Hepatic stellate cell (primary cell): ENCODE results near the gene MAGOHB.
"Not testable (repeated sequence)": the region's sequence is repeated elsewhere in the genome, so short reads cannot be mapped to it uniquely, and the experiment has no call there.

Experiments
- DNase-seq: peaks from one replicate; pipeline ENCODE4 v3.0.0; 2011; ENCODE audit warnings: low spot score

MAGOHB gene

DNA sequence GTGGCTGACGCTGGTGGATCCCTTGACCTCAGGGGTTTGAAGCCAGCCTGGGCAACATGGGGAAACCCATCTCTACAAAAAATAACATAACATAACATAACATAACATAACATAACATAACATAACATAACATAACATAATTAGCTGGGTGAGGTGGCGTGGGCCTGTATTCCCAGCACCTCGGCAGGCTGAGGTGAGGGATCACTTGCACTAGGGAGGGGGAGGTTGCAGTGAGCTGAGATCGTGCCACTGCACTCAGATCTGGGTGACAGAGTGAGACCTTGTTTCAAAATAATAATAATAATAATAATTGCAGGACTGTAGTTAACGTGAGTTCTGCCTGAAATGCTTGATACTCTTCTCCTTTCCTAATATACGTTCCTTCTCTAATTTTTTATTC is 1.3 kb downstream of the MAGOHB start:
- DNase-seq = no peak

DNA sequence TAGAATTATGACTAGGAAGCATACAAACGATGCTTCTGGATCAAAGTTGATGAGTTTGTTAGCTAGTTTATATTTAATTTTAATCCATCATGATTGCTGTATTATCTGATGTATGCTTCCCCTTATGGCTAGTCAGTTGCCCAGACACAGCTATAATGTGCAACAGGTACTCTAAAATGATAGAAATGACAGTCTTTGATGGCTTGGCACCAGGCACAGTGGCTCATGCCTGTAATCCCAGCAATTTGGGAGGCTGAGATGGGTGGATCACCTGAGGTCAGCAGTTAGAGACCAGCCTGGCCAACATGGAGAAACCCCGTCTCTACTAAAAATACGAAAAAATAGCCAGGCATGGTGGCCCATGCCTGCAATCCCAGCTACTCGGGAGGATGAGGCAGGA is 2.2 kb downstream of the MAGOHB start:
- not testable (repeated sequence) for DNase-seq

DNA sequence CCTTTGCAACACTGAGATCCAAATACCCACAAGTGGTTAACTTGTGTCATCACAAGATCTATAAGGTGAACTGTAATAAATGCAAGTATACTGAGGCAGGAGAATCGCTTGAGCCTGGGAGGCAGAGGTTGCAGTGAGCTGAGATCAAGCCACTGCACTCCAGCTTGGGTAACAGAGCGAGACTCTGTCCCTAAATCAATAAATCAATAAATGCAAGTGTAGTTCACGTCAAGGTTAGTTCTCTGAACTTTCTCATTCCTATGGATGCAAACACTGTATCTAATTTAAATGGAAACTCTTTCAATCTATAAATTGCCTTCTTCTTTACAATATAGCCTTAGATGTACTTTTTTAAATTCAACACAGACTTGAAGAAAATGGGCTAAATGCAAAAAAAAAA is 3.2 kb downstream of the MAGOHB start:
- no peak for DNase-seq

DNA sequence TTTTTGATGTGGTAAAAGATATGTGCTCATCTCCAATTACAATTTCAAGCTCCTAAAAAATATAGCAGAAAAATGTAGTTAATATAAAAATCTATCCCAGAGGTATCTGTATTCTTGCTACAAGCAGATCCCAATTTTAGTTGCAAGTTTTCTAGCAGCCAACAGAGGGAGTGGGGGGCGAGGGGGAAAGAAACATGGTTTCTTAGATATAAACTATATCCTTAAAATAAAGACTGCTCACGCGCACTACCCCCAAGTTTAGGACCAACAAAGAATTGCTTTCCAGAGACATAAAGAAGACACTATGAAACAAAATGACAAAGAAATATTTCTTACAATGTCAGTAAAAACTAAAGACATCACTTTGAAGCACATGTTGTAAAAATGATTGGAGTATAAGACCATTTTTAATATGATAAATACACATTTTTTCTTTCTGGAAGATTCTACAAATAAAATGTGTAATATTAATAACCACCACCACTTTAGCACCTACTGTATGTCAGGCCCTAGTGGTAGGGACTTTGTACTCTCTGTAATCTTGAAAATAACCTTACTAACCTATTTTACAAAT is 5.4 kb downstream of the MAGOHB start:
- no peak for DNase-seq

DNA sequence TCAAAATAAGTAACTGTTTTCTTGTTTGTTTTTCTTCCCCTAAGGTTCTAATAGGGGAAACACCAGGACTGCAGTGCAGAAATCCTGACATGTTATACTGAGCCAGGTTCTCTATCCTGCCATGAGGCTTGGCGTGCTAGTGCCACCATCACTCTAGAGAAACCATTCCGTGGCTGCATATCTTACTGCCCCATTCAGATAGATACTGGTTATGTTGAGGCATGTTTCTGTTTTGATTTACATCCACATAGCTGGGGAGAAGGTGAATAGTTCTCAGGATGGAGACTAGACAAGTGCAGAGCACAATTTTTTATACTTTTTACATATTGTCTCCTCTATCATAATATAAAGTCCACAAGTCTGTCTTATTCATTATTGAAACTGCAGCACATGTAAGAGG is 11.5 kb downstream of the MAGOHB start:
- no peak for DNase-seq

DNA sequence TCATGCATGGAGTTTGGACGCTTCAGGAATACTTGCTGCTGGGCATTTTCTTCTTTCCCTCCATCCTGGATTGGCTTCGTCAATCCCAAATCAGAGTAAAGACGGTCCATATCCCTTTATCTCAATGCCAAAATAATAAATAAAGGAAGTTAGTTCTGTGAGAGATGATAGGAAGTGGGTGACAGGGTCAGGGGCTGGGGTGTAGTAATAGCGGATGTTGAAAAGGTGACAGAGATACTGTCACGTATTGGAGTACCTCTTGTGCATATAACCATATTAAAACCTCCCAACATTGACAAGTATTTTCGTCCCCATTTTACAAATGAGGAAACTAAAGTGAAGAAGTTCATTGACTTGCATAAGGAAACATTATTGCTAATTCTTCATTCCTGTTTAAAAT is 12.4 kb downstream of the MAGOHB start:
- no peak for DNase-seq

DNA sequence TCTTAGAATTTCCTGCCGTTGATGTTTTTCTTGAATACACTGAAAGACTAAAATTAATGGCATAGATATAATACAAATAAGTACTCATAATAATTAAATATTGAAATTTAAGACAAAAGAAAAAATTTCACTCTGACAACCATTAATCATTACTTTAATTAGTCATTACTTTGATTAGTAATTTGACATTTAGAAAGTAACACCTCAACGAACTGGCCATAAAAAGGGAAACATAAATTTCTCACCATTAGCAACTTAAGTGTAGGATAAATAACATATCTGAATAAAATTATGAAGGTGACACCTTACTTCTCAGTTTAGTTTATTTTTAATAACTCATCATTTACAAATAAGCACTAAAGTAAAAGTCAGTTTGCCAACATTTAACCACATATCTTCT is 17.5 kb downstream of the MAGOHB start:
- DNase-seq = no peak

DNA sequence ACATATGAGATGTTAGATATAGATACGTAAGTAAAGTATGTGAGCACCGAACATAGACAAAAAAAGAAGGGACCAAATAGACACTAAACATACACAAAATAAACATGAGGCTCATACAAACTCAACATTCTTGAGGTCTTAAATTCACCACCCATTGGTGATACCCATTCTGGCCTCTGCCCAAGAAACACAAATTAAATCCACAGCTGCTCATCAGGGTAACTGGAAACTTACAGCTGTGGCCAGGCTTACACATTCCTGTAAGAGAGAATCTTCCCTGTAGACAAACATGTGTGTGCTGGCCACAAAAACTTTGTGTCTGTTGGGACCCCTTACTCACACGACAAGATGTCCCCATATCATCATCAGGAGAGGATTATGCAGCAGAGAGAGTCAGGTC is 22.4 kb downstream of the MAGOHB start:
- DNase-seq = no peak

DNA sequence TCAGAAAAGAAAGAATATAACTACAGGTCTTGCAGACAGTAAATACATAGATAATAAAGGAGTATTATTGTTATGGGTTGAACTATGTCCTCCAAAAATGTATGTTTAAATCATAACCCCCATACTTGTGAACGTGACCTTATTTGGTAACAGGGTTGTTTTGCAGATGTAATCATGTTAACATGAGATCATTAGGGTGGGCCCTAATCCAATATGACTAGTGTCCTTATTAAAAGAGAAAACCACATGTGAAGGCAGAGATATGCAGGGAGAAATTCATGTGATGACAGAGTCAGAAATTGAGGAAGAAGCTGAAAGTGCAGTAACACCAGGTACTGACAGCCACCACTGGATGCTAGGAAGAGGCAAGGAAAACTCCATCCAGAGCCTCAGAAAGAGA is 29.0 kb downstream of the MAGOHB start:
- DNase-seq = no peak

DNA sequence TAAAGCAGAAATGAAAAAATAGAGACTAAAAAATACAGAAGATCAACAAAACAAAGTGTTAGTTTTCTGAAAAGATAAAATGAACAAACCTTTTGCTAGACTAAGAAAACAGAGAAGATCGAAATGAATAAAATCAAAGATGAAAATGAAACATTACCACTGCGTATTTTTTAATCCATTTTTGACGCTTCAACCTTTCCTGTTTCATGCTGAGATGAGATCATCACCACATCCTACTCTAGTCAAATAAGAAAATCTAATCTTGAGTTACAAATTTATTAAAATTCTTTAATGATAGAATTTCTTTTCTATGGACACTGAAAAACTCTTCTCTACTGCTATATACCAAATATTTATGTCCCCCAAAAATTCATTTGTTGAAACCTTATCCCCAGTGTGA is 30.7 kb downstream of the MAGOHB start:
- no peak for DNase-seq

DNA sequence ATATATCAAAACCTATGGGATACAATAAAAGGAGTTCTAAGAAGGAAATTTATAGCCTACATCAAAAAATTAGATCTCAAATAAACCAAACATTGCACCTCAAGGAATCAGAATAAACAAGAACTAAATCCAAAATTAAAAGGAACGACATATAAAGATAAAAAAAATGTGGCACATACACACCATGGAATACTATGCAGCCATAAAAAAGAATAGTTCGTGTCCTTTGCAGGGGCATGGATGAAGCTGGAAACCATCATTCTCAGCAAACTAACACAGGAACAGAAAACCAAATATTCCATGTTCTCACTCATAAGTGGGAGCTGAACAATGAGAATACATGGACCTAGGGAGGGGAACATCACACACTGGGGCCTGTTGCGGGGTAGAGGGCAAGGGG is 31.3 kb downstream of the MAGOHB start:
- not testable (repeated sequence) for DNase-seq

DNA sequence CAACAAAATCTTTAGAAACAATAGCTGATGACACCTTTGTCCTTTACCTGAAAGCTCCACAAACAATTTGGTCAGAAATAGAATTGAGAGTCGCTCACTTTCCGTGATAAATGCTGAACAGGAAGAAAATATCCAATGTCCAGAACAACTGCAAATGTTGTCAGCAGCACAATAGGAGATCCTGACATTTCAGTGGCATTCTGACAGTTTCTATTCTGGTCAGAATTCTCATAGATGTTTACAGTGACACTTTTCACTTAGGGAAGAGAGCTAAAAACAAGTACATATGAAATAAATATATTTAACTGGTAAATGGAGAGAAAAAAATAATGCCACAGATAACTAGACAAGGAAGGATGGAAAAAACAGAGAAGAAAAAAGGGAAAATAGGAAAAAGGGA is 39.1 kb downstream of the MAGOHB start:
- DNase-seq = no peak

DNA sequence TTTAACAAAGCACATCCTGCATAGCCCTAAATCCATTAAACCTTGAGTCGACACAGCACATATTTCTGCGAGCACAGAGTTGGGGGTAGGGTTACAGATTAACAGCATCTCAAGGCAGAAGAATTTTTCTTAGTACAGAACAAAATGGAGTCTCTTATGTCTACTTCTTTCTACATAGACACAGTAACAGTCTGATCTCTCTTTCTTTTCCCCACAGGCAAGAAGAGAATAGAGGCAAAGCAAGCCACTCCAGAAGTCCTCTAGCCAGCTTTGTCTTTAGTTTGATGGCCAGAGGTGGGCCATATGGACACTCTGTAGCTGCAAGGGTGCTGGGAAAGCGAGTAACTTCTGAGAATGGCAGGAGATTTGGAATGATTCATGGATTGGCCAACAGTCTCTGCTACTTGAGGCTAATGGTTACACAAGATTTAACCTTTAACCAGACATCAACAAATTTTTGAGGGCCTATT is 41.4 kb downstream of the MAGOHB start:
- peak; percentile 17 for DNase-seq

DNA sequence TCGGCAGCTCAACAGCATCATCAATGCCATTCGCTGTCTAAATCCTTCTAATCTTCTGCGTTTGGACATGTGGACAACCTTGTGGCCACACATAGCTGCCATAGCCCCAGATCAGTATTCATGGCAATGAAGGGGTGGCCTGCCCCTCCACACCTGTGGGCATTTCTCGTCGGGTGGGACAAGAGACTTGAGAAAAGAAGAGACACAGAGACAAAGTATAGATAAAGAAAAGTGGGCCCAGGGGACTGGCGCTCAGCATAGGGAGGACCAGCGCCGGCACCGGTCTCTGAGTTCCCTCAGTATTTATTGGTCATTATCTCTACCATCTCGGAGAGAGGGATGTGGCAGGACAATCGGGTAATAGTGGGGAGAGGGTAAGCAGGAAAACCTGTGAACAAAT is 42.3 kb downstream of the MAGOHB start:
- no peak for DNase-seq

DNA sequence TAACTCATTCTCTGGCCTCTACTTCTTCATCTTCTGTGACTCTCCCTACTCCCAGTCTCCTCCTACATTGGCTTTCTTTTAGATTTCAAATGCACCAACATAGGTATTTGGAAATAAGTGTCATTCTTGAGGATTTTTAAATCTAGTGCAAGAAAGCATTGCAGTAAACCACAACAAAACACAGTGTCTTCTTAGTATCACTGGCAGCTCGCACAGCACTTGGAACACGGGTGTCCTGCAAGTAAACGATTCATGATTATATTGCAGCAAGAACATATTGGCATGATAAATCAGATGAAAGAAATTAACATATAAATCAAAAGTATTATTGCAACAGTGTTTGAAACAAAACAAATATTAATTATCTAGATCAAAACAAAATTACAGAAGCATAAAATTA is 45.6 kb downstream of the MAGOHB start:
- DNase-seq = no peak

DNA sequence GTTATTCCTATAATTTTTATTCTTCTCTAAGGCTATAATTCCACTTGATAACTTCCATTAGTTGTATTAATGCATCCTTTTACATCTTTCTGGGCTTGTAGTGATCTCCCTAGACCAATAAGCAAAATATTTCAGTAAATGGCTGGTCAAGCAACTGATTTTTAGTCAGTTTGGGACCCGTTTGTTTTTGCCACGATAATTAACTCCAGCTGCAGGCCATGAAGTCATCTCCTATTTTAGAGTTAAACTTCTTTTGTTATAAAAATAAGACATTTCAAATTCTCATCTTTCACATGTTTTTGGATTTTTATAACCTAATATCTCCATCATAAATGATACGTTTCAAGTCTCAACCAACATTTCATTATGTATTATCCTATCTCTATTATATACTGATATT is 49.4 kb downstream of the MAGOHB start:
- no peak for DNase-seq

DNA sequence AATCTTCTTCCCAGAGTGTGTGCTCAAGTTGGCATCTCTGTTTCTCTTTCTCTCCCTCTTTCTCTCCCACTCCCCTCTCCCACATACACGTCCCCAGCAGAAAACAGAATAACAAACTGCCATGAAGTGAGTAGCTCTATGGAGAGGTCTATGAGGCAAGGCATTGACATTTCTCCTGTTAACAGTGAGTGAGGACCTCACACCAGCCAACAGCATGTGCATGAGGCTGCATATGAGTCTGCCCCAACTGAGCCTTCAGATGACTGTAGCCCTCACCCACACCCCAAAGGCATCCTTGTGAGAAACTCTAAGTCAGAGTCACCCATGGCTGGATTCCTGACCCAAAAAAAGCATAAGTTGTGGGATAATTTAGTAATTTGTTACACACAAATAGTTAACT is 50.4 kb downstream of the MAGOHB start:
- no peak for DNase-seq

DNA sequence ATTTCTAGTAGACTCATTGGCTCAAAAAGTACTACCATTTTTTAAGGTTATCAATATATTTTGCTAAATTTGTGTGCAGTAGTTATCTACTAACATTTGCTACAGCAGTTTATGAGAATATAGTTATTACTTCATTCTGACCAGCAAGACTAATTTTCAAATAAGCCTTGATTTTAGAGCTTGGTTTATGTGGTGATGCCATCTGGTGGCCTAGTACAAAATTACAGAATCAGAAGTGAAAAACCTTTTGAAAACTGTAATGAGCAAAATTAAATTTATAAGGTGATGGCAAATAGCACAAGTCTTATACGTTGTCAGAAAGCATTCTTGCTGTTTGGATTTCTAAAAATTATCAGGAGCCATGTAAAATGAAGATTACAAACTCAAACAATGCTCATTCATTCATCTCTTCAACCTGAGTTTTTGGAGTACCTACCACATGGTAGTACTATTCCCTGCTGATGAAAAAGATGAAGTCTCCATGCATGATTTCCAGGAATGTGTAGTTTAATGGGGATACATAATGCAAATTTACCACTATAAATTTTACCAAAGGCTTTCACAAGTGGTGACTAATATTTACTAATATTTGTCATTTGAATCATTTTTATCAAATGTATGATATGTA is 51.0 kb downstream of the MAGOHB start:
- DNase-seq = no peak

DNA sequence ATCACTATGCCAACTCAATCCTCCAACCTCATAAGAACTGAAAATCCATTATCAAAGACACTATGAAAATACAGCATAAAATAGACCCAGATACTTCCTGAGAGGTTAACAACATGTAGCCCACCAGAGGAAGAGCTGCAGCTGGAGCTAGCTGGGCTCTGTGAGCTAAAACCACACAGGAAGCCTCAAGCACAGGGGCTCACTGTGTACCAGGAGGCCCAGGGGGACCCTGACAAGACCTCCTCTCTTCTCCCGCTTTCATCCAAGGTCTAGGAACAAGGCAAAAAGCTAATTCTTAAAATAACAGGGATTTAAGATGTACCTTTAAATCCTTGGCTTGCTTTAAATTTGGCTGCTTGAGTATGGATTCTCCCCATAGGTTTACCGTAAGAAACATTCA is 54.2 kb downstream of the MAGOHB start:
- DNase-seq = no peak

DNA sequence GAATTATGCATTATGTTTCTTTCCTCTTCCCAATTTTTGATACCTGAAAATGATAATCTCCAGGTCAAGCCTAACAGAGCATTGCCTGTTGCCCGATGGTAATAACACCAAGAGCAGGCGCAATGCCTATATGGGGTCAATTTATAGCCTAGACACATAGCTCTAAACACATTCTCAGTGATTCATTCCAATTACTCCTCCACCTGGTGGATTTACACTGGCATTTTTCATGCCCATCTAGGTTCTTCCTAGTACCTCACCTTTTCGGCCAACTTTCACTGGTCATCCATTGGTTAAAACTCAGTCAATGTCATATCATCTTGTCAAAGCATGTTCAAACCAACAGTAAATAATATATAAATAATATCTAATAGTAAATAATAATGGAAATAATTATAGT is 54.6 kb downstream of the MAGOHB start:
- DNase-seq = no peak

DNA sequence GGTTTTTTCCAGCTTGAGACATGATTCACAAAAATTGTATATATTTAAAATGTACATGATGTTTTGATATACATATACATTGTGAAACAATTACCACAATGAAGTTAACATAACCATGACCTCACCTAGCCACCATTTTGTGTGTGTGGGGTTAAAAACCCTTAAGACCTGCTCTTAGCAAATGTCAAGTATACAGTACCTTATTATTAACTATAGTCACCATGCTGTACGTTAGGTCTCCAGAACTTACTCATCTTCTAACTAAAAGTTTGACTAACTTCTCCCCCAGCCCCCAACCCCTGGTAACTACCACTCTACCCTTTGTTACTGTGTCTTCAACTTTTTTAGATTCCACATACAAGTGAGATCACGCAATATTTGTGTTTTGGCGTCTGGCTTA is 55.1 kb downstream of the MAGOHB start:
- DNase-seq = no peak

DNA sequence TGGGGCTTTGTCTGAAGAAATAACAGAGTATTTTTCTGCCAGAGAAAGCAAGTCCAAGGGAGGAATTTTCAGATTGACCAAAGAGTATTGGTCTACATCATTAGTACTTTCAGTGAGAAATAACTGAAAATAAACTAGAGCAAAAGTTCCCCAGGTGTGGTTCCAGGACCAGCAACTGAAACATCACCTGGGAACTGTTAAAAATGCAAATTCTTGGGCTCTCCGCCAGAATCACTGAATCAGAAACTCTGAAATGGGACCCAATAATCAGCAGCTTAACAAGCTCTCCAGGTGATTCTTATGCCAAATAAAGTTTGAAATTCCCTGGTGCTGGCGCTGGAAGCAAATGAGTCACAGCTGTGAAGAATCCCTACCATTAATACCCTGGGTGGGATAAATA is 55.6 kb downstream of the MAGOHB start:
- DNase-seq = no peak

DNA sequence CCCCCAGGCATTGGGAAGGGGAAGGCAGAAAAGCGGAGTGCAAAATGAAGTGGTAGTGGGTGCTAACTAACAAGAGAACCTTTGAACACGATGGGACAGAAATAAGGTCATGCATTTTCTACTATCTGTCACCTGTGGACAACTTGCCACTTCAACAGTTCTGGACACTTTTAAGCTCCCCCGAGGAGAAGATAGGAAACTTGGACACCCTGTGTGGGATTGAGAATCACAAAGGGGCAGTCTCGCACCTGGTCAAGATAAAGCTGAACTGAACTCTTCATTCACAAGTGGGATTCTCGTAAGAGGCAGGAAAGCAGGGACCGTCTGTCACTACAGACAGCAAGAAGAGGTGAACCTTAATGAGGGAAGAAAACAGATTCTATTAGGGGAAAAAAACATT is 56.1 kb downstream of the MAGOHB start:
- no peak for DNase-seq

DNA sequence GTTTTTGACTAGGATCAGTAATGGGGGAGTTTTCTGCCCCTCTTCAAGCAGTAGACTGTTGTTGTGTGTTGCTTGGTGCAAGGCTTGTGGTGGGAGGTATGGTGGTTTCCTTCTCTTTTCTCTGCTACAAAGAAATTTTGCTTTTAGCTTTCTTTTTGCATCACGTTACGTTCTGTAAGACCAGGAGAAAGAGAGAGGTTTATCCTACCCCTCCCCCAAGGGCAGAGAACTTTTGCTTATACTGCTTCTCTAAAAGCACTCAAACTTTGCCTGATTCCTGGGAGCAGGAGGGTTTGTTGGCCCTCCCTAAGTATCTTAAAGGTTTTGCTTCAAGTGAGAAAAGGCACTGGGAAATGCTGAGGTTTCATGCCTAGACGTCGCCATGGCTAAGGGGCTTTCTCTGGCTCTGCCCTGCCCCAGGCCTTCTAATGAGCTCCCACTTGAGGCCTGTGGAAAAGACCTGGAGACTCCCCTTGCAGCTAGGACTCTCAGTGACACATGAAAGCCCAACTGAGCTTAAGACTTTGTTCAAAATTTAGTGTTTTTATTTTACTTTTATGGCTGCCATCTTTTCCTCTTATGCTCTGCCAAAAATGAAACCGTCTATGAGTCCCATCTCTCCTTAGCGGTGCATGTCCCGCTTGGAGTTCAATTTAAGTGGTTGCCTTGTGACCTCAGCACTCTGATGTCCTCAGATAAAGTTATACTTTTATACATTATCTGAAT is 58.5 kb downstream of the MAGOHB start:
- DNase-seq = no peak
